H1 (cell line): ENCODE data around the gene ZNF599. TPM values are rescaled to one million over a fixed set of nuclear protein-coding genes. Genes with fewer than 3 reads are reported as not detected.

Source experiments
- CTCF ChIA-PET: fragments of 300-600 bp; sonication (Branson Sonifier 250); formaldehyde crosslinking; loops from one replicate; lab custom pipeline; 2021; ENCODE audit not compliant: partially characterized antibody; lab: Charles Lee
- POLR2A ChIA-PET: fragments of 300-600 bp; sonication (Branson Sonifier 250); formaldehyde crosslinking; loops from one replicate; lab custom pipeline; 2021; ENCODE audit warnings: inconsistent platforms; ENCODE audit not compliant: partially characterized antibody; lab: Charles Lee
- DNase-seq, 2 experiments: peaks; one replicate each; pipeline versions ENCODE4 v3.0.0 to v3.0.0-alpha.2; 2010 to 2022; ENCODE audit warnings: low spot score in 2 of 2, low read depth in 1 of 2, mixed read lengths in 1 of 2
- FAIRE-seq: peaks from 2 replicates; lab custom pipeline; 2011; peaks lifted over from hg19 to GRCh38; lab: Jason Lieb, UNC
- H2AFZ ChIP-seq: 2 replicates; pipeline ENCODE4 v1.8.1; 2012; ENCODE audit warnings: low read length, inconsistent platforms
- H2AK5ac ChIP-seq: 2 replicates; pipeline ENCODE4 v1.6.1; 2013; ENCODE audit warnings: low read depth, low read length
- H2BK120ac ChIP-seq: replicated peaks from 2 replicates; pipeline ENCODE3; 2013; ENCODE audit warnings: low read depth, low read length, inconsistent platforms
- H2BK12ac ChIP-seq: 2 replicates; pipeline ENCODE4 v1.6.1; 2013; ENCODE audit warnings: low read depth, low read length
- H2BK15ac ChIP-seq: 2 replicates; pipeline ENCODE4 v1.6.1; 2013; ENCODE audit warnings: low read length
- H2BK20ac ChIP-seq: 2 replicates; pipeline ENCODE4 v1.6.1; 2013; ENCODE audit warnings: low read length
- H2BK5ac ChIP-seq: 2 replicates; pipeline ENCODE4 v1.6.1; 2013; ENCODE audit warnings: low read depth, low read length
- H3K14ac ChIP-seq: 2 replicates; pipeline ENCODE4 v1.6.1; 2013; ENCODE audit warnings: inconsistent platforms; ENCODE audit not compliant: insufficient read length
- H3K18ac ChIP-seq: 2 replicates; pipeline ENCODE4 v1.6.1; 2013; ENCODE audit warnings: low read length; ENCODE audit errors: extremely low read depth
- H3K23ac ChIP-seq: 2 replicates; pipeline ENCODE4 v1.6.1; 2013; ENCODE audit warnings: inconsistent platforms; ENCODE audit not compliant: insufficient read length
- H3K23me2 ChIP-seq: 2 replicates; pipeline ENCODE4 v1.6.1; 2013; ENCODE audit warnings: low read depth, low read length
- H3K27ac ChIP-seq: 2 replicates; pipeline ENCODE4 v1.6.1; 2011; ENCODE audit warnings: low read depth, low read length, inconsistent platforms
- H3K27me3 ChIP-seq, 4 experiments: replicated peaks in 1 of 4; 1 replicate in 1 of 4; 2 replicates in 3 of 4; pipeline versions ENCODE4 v1.6.1 to v1.8.1; 2011 to 2013; ENCODE audit warnings: low read length in 3 of 4, mild to moderate bottlenecking in 3 of 4, inconsistent platforms in 2 of 4, mixed read lengths in 2 of 4, moderate library complexity in 1 of 4; ENCODE audit not compliant: control insufficient read depth in 3 of 4, insufficient read depth in 3 of 4; ENCODE audit errors: extremely low read depth in 1 of 4
- H3K36me3 ChIP-seq, 4 experiments: 2 replicates each; pipeline versions ENCODE4 v1.6.1 to v1.8.1; 2011 to 2013; ENCODE audit warnings: mild to moderate bottlenecking in 4 of 4, low read length in 3 of 4, moderate library complexity in 2 of 4, control low read depth in 1 of 4, inconsistent platforms in 1 of 4; ENCODE audit not compliant: insufficient read depth in 4 of 4, control insufficient read depth in 2 of 4
- H3K4ac ChIP-seq: replicated peaks from 2 replicates; pipeline ENCODE3; 2013; ENCODE audit warnings: low read length, low read depth, mixed read lengths, inconsistent platforms; ENCODE audit not compliant: insufficient read length
- H3K4me1 ChIP-seq, 4 experiments: replicated peaks in 1 of 4; 1 replicate in 1 of 4; 2 replicates in 3 of 4; pipeline versions ENCODE4 v1.6.1 to v1.8.1; 2011 to 2013; ENCODE audit warnings: low read length in 3 of 4, inconsistent platforms in 2 of 4, mixed read lengths in 1 of 4; ENCODE audit not compliant: insufficient read depth in 4 of 4, control insufficient read depth in 3 of 4
- H3K4me2 ChIP-seq, 2 experiments: 2 replicates each; pipeline versions ENCODE4 v1.6.1 to v1.8.1; 2011 to 2013; ENCODE audit warnings: low read depth in 2 of 2, low read length in 2 of 2, control low read depth in 1 of 2, inconsistent platforms in 1 of 2, mild to moderate bottlenecking in 1 of 2; ENCODE audit not compliant: insufficient read depth in 1 of 2
- H3K4me3 ChIP-seq, 4 experiments: fragments of 200-600, 300-600 bp in 1 of 4; sonication (generic), shearing (Covaris generic), sonication (Bioruptor Twin) in 1 of 4; 2 replicates each; pipeline versions ENCODE4 v1.5.1 to v1.8.1; 2011 to 2016; ENCODE audit warnings: low read length in 4 of 4, low read depth in 3 of 4, control low read depth in 2 of 4, inconsistent platforms in 2 of 4, mild to moderate bottlenecking in 2 of 4, mixed read lengths in 1 of 4, moderate library complexity in 1 of 4; ENCODE audit not compliant: insufficient read depth in 2 of 4; ENCODE audit errors: extremely low read depth in 1 of 4
- H3K56ac ChIP-seq: replicated peaks from 2 replicates; pipeline ENCODE3; 2013; ENCODE audit warnings: low read depth, mild to moderate bottlenecking, mixed read lengths, low read length, inconsistent platforms; ENCODE audit not compliant: insufficient read length
- H3K79me1 ChIP-seq: 2 replicates; pipeline ENCODE4 v1.6.1; 2013; ENCODE audit warnings: low read depth, low read length, control low read depth
- H3K79me2 ChIP-seq, 2 experiments: 2 replicates each; pipeline versions ENCODE4 v1.6.1 to v1.8.1; 2012 to 2013; ENCODE audit warnings: low read length in 2 of 2, mild to moderate bottlenecking in 2 of 2, inconsistent platforms in 1 of 2; ENCODE audit not compliant: insufficient read depth in 2 of 2, control insufficient read depth in 1 of 2
- H3K9ac ChIP-seq, 4 experiments: replicated peaks in 1 of 4; 1 replicate in 1 of 4; 2 replicates in 3 of 4; pipeline versions ENCODE4 v1.6.1 to v1.8.1; 2011 to 2013; ENCODE audit warnings: low read depth in 3 of 4, low read length in 3 of 4, control low read depth in 2 of 4, mild to moderate bottlenecking in 2 of 4, moderate library complexity in 2 of 4, inconsistent platforms in 1 of 4; ENCODE audit errors: extremely low read depth in 1 of 4
- H3K9me3 ChIP-seq, 2 experiments: 2 replicates each; pipeline versions ENCODE4 v1.6.1 to v1.8.1; 2012 to 2013; ENCODE audit warnings: mild to moderate bottlenecking in 2 of 2, moderate library complexity in 2 of 2, control low read depth in 1 of 2, inconsistent platforms in 1 of 2, low read depth in 1 of 2, low read length in 1 of 2, mixed read lengths in 1 of 2; ENCODE audit not compliant: insufficient read depth in 2 of 2
- H4K20me1 ChIP-seq, 2 experiments: replicated peaks in 1 of 2; 2 replicates each; pipeline versions ENCODE3 to v1.8.1; 2011 to 2013; ENCODE audit warnings: inconsistent platforms in 2 of 2, low read length in 2 of 2, mild to moderate bottlenecking in 1 of 2; ENCODE audit not compliant: insufficient read depth in 2 of 2, control insufficient read depth in 1 of 2
- H4K5ac ChIP-seq: 2 replicates; pipeline ENCODE4 v1.6.1; 2013; ENCODE audit warnings: low read length, low read depth, mixed read lengths, inconsistent platforms; ENCODE audit not compliant: insufficient read length
- H4K8ac ChIP-seq: 2 replicates; pipeline ENCODE4 v1.8.0; 2013; ENCODE audit warnings: mild to moderate bottlenecking, moderate library complexity, low read length, inconsistent platforms; ENCODE audit not compliant: insufficient read depth; ENCODE audit errors: extremely low read depth
- H4K91ac ChIP-seq: replicated peaks from 2 replicates; pipeline ENCODE3; 2013; ENCODE audit warnings: low read length, mixed read lengths, inconsistent platforms; ENCODE audit not compliant: insufficient read length
- POLR2AphosphoS5 ChIP-seq: IDR thresholded peaks from 2 replicates; pipeline ENCODE4 v1.6.1; 2011; ENCODE audit warnings: low read depth, low read length
- RNF2 ChIP-seq: fragments of 200-900, 300-1000 bp; sonication (generic); IDR thresholded peaks from 2 replicates; pipeline ENCODE4 v1.7.1; 2016; ENCODE audit warnings: borderline replicate concordance, low read depth, mild to moderate bottlenecking, antibody characterized with exemption, low read length; ENCODE audit not compliant: poor library complexity, severe bottlenecking; ENCODE audit errors: missing control alignments
- RXRA ChIP-seq: IDR thresholded peaks from 2 replicates; pipeline ENCODE4 v1.6.1; 2011; ENCODE audit warnings: low read depth, mild to moderate bottlenecking, low read length, moderate library complexity; ENCODE audit not compliant: insufficient read depth
- SIN3A ChIP-seq, 2 experiments: IDR thresholded peaks in 1 of 2; conservative IDR thresholded peaks in 1 of 2; 2 replicates each; pipeline ENCODE4 v1.6.1; 2011 to 2012; ENCODE audit warnings: low read length in 2 of 2, improper control_type of control experiment in 1 of 2, low read depth in 1 of 2, mild to moderate bottlenecking in 1 of 2
- SP2 ChIP-seq: IDR thresholded peaks from 2 replicates; pipeline ENCODE4 v1.6.1; 2012; ENCODE audit warnings: mild to moderate bottlenecking, low read length, inconsistent platforms
- SUZ12 ChIP-seq: fragments of 200-600 bp; sonication (generic); IDR thresholded peaks from 2 replicates; pipeline ENCODE4 v1.6.1; 2012; ENCODE audit warnings: mild to moderate bottlenecking, inconsistent platforms, low read length, moderate library complexity, mixed read lengths
- USF2 ChIP-seq: IDR thresholded peaks from 2 replicates; pipeline ENCODE4 v1.6.1; 2011; ENCODE audit warnings: low read length, improper control_type of control experiment
- WGBS, 2 experiments: shearing (Covaris generic) in 1 of 2; methylation state at CpG; one replicate each; pipeline versions ENCODE4 v1.1.6 to v1.1.7; 2013 to 2015; ENCODE audit warnings: low lambda C conversion rate in 2 of 2, mixed read lengths in 2 of 2, inconsistent platforms in 1 of 2, low coverage in 1 of 2, missing lambda C conversion rate in 1 of 2; ENCODE audit not compliant: insufficient replicate concordance in 2 of 2, insufficient coverage in 1 of 2, insufficient read length in 1 of 2; ENCODE audit errors: extremely low coverage in 1 of 2, missing lambda C conversion rate in 1 of 2; 5-methylcytosine and 5-hydroxymethylcytosine counted together
- polyA plus RNA-seq, 7 experiments: library from polyadenylated mRNA; depleted of rRNA in 3 of 7; stranded (reverse) in 5 of 7; unstranded in 2 of 7; fragments of >200 nt in 5 of 7; fragments of 200-250 nt in 2 of 7; gene quantifications; 1 replicate in 5 of 7; 2 replicates in 1 of 7; 4 replicates in 1 of 7; pipeline versions ENCODE4 v1.2.1 to v1.2.3, GENCODE V29; 2011 to 2013; ENCODE audit warnings: missing spikeins in 2 of 7, mixed read lengths in 2 of 7
- total RNA-seq: library from RNA; stranded (reverse); fragmentation: NEBNext Ultra II Directional; extraction: Animal tissue kit (Norgen Biotek cat#: 25700); gene quantifications from 2 replicates; pipeline ENCODE4 v1.2.1, GENCODE V29; 2021

ZNF599 gene
- total and polyA plus RNA-seq, 2 of the 8 experiments (the other 6 are each of a cell fraction or from before 2014, with no cell fraction given) = 4.8 to 5.4 TPM

GRCh38 chr19:34731964-34732363 is 41.1 kb downstream of the ZNF599 start:
- TF ChIP-seq POLR2AphosphoS5 = no peak
- no peak for TF ChIP-seq RXRA
- no peak for TF ChIP-seq SUZ12
- no peak for TF ChIP-seq RNF2
- no peak for TF ChIP-seq USF2
- no peak for TF ChIP-seq SIN3A (conservative IDR thresholded peaks at IDR 0.05 in 1 of 2, IDR thresholded peaks at IDR 0.05 in 1 of 2; ENCODE audit: low read depth in 1 of 2, low read length in 2 of 2)
- TF ChIP-seq SP2 = no peak
- TF ChIP-seq, all 59 proteins: peak for 0
- Histone ChIP-seq H3K9me3 (0 out of 4 replicates have a peak, but pooled peaks cover 4 to 6% of the 10 kb centered on the region in 2 experiments), H4K20me1 (no peaks in the 10 kb centered on the region), H2BK20ac (no peak overlapping the region), H2BK12ac (no peak overlapping the region), H3K27ac (no peak overlapping the region), H3K4me2 (no peak overlapping the region; a peak in 1 of 4 replicates), H3K4ac (no peak overlapping the region), H3K23me2 (0 out of 2 replicates have a peak, but pooled peaks cover 5% of the 10 kb centered on the region), H3K4me1 (peaks cover 0 to 11% (median 2%) of the 10 kb centered on the region in 4 experiments; a peak in 4 of 7 replicates), H4K8ac (peak overlapping the region; percentile 36; the same call in 1 of the 2 replicates), H3K18ac (no peak overlapping the region), H3K36me3 (no peaks in the 10 kb centered on the region), H3K23ac (no peak overlapping the region), H2BK120ac (no peak overlapping the region), H3K9ac (no peak overlapping the region), H3K79me1 (no peaks in the 10 kb centered on the region), H2AK5ac (no peak overlapping the region), H3K56ac (no peak overlapping the region), H2BK5ac (no peak overlapping the region), H4K91ac (no peak overlapping the region), H4K5ac (no peak overlapping the region), H3K4me3 (no peak overlapping the region), H3K79me2 (no peaks in the 10 kb centered on the region), H3K27me3 (no peaks in the 10 kb centered on the region), H2AFZ (no peak overlapping the region), H2BK15ac (no peak overlapping the region), H3K14ac (no peak overlapping the region)
- WGBS, 2 experiments = 84% methylated on average over 6 of the region's 7 CpGs; no CpG with 5 or more reads in 1 of the 2 experiments
- ChIA-PET POLR2A (interaction anchor here (1.5 kb wide), 1 partner anchor 55 kb away, joined by 5 read pairs; the partner anchor contains the start of genes SCGB2B2 and ZNF302), CTCF (no interaction called here)
- DNase-seq = no peak
- FAIRE-seq = no peak
